ENCODE measurements around the gene NDUFS2.
"Not testable (repeated sequence)": the region's sequence is repeated elsewhere in the genome, so short reads cannot be mapped to it uniquely, and the experiment has no call there.

- TF ChIP-seq CTCF (IDR thresholded peaks at IDR 0.05); EZH2 (IDR thresholded peaks at IDR 0.05; ENCODE audit: borderline replicate concordance, insufficient read depth, low read depth, low read length, poor library complexity, severe bottlenecking): not testable (repeated sequence)
Measured at GRCh38 chr1:161224695-161225087, 22.5 kb downstream of the NDUFS2 start.

Measured in B cell (primary cell).